Hepatocyte (in vitro differentiated cells): Measurements from ENCODE around the gene RFTN1.

Experiments
- EZH2 ChIP-seq: fragments of 200-600 bp; sonication (generic); IDR thresholded peaks from 2 replicates; pipeline ENCODE4 v1.6.1; 2016; ENCODE audit warnings: antibody characterized with exemption, mild to moderate bottlenecking, borderline replicate concordance
- EZH2phosphoT487 ChIP-seq: fragments of 200-600 bp; sonication (generic); IDR thresholded peaks from one replicate; pipeline ENCODE4 v1.6.1; 2018; ENCODE audit warnings: antibody characterized with exemption, mild to moderate bottlenecking, low read depth, moderate library complexity; ENCODE audit not compliant: unreplicated experiment, severe bottlenecking
- TF ChIP-seq, protein P1 (sequence below): fragments of 200-600 bp; sonication (generic); IDR thresholded peaks from 2 replicates; pipeline ENCODE4 v1.5.1; 2016; ENCODE audit warnings: antibody characterized with exemption, mild to moderate bottlenecking; ENCODE audit not compliant: poor library complexity

DNA sequence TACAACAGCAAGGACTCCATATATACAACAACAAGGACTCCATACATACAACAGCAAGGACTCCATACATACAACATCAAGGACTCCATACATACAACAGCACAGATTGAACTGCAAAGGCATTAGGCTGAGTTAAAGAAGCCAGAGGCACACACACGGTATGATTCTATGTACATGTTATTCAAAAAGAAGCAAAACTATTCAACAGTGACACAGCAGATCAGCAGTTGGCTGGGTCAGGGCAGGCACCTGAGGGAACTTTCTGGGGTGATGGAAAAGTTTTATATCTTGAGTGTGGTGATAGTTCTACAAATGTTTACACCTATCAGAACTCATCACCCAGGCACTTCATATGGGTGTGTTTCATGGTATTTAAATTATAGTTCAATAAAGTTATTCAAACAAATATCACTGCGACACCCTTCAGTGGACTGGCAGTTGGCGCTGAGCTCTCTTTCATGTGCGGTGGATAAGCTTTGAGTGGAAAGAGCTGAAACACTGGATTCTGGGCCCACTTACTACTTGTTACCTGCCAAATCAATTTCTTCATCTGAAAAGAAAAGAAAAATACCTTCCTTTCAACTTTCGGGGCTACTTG, 28.0 kb downstream of the RFTN1 start:
- TF ChIP-seq, protein P1, sequence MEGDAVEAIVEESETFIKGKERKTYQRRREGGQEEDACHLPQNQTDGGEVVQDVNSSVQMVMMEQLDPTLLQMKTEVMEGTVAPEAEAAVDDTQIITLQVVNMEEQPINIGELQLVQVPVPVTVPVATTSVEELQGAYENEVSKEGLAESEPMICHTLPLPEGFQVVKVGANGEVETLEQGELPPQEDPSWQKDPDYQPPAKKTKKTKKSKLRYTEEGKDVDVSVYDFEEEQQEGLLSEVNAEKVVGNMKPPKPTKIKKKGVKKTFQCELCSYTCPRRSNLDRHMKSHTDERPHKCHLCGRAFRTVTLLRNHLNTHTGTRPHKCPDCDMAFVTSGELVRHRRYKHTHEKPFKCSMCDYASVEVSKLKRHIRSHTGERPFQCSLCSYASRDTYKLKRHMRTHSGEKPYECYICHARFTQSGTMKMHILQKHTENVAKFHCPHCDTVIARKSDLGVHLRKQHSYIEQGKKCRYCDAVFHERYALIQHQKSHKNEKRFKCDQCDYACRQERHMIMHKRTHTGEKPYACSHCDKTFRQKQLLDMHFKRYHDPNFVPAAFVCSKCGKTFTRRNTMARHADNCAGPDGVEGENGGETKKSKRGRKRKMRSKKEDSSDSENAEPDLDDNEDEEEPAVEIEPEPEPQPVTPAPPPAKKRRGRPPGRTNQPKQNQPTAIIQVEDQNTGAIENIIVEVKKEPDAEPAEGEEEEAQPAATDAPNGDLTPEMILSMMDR = no peak
- TF ChIP-seq EZH2 (no peak), EZH2phosphoT487 (no peak)
